ENCODE data around the gene UPP2. TPM values are rescaled to one million over a fixed set of nuclear protein-coding genes. Genes with fewer than 3 reads are reported as not detected.

UPP2 gene
- total RNA-seq: not detected

- H3K4me3 ChIP-seq: no peak within 1 kb of the TSS
- H3K9me3 ChIP-seq: no peaks in the 10 kb centered on the region
- H3K27ac ChIP-seq: no peak within 1 kb of the TSS
- 92% methylated on average over 3 of the region's 3 CpGs for WGBS
- H3K36me3 ChIP-seq: no peaks in the 10 kb centered on the region
- no peak for DNase-seq (ENCODE audit: low spot score in 2 of 2)
- H3K4me1 ChIP-seq: no peaks in the 10 kb centered on the region
- H3K27me3 ChIP-seq: no peaks in the 10 kb centered on the region
- TF ChIP-seq POLR2A (IDR thresholded peaks at IDR 0.05): no peak
Observed at GRCh38 chr2:158101384-158101926, at the start of gene UPP2. TSS of gene UPP2 (plus strand) at chr2:158101876. CDS start at chr2:158102064, 188 bp downstream.

DNA sequence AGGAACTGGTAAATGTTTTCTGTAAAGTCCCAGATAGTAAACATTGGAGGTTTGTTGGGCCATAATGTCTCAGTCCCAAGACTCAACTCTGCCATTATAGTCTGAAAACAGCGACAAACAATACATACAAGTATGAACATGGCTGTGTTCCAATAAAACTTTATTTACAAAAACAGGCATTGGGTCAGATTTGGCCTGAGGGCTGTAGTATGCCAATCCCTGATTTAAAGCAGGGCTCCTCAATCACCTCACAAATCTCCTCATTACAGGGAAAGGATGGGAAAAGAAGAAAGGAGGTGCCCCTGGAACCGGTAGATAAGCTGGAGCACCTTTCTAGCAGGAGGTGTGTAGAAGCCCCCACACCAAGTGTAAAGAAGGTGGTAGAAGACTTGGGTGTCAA, 48.9 kb upstream of the UPP2 start:
- Histone ChIP-seq H3K4me1 (no peaks in the 10 kb centered on the region), H3K4me3 (no peak overlapping the region), H3K9me3 (no peaks in the 10 kb centered on the region), H3K27me3 (no peaks in the 10 kb centered on the region), H3K27ac (no peak overlapping the region), H3K36me3 (no peaks in the 10 kb centered on the region)
- no peak for DNase-seq (ENCODE audit: low spot score in 2 of 2)
- TF ChIP-seq, protein P1, sequence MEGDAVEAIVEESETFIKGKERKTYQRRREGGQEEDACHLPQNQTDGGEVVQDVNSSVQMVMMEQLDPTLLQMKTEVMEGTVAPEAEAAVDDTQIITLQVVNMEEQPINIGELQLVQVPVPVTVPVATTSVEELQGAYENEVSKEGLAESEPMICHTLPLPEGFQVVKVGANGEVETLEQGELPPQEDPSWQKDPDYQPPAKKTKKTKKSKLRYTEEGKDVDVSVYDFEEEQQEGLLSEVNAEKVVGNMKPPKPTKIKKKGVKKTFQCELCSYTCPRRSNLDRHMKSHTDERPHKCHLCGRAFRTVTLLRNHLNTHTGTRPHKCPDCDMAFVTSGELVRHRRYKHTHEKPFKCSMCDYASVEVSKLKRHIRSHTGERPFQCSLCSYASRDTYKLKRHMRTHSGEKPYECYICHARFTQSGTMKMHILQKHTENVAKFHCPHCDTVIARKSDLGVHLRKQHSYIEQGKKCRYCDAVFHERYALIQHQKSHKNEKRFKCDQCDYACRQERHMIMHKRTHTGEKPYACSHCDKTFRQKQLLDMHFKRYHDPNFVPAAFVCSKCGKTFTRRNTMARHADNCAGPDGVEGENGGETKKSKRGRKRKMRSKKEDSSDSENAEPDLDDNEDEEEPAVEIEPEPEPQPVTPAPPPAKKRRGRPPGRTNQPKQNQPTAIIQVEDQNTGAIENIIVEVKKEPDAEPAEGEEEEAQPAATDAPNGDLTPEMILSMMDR (IDR thresholded peaks at IDR 0.05): no peak
- TF ChIP-seq POLR2A (IDR thresholded peaks at IDR 0.05) (no peak), POLR2AphosphoS5 (IDR thresholded peaks at IDR 0.05) (no peak), EP300 (IDR thresholded peaks at IDR 0.05) (no peak)
- 96% methylated on average over 2 of the region's 2 CpGs for whole genome bisulfite sequencing

DNA sequence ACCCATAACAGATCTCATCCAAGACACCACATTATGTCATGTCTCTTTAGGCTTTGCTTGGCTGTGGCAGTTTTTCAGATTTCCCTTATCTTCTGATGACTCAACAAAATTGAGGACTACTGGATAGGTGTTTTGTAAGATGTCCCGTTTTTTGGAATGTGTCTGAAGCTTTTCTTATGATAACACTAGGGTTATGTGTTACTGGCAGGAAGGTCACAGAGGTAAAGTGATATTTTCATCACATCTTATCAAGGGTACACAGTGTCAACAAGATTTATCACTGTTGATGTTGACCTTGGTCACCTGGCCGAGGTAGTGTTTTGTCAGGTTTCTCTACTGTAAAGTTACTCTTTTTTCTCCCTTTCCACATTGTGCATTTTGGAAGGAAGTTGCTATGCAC, 44.8 kb upstream of the UPP2 start:
- Histone ChIP-seq H3K9me3 (no peaks in the 10 kb centered on the region), H3K4me3 (no peak overlapping the region), H3K27ac (no peak overlapping the region), H3K27me3 (no peaks in the 10 kb centered on the region), H3K36me3 (no peaks in the 10 kb centered on the region), H3K4me1 (no peaks in the 10 kb centered on the region)
- DNase-seq (ENCODE audit: low spot score in 2 of 2): no peak
- 61% methylated on average over 2 of the region's 2 CpGs for WGBS
- no peak for TF ChIP-seq EP300 (IDR thresholded peaks at IDR 0.05)
- TF ChIP-seq POLR2AphosphoS5 (IDR thresholded peaks at IDR 0.05): no peak
- no peak for TF ChIP-seq POLR2A (IDR thresholded peaks at IDR 0.05)
- TF ChIP-seq, protein P1 (IDR thresholded peaks at IDR 0.05): no peak

GRCh38 chr2:158060160-158060834, 41.4 kb upstream of the UPP2 start:
- Histone ChIP-seq H3K36me3 (no peaks in the 10 kb centered on the region), H3K4me3 (no peak overlapping the region), H3K4me1 (no peaks in the 10 kb centered on the region), H3K9me3 (no peaks in the 10 kb centered on the region), H3K27ac (no peak overlapping the region), H3K27me3 (no peaks in the 10 kb centered on the region)
- WGBS: 78% methylated on average over 2 of the region's 2 CpGs
- no peak for TF ChIP-seq POLR2AphosphoS5 (IDR thresholded peaks at IDR 0.05)
- no peak for TF ChIP-seq POLR2A (IDR thresholded peaks at IDR 0.05)
- TF ChIP-seq, protein P1 (IDR thresholded peaks at IDR 0.05): no peak
- TF ChIP-seq EP300 (IDR thresholded peaks at IDR 0.05): no peak
- DNase-seq (ENCODE audit: low spot score in 2 of 2): no peak

DNA sequence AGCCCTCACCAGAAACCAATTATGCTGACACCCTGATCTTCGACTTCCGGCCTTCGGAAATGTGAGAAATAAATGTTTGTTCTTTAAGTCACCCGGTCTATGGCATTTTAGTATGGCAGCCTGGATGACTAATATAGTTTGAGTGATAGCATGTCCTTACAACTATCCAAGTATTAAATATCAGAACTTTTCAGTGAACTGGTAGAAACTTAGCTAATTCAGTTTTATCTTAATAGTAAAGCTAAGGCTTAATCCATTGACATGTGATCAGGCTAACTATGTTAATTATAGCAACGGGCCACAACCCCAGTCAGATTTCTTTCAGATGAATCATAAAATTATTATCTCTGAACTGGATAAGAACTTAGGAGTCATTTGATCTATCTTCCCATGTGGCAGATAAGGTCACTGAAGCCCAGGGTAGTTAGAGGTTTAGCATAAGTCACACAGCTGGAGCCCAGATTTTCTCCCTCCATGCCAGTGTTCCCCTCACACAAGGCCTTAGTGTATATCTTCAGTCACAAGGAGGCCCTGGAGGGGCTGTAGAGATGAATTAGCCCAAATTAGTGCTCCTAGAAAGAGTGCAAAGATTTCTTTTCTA, 40.7 kb upstream of the UPP2 start:
- Histone ChIP-seq H3K27me3 (no peaks in the 10 kb centered on the region), H3K4me1 (no peaks in the 10 kb centered on the region), H3K4me3 (no peak overlapping the region), H3K27ac (no peak overlapping the region), H3K9me3 (no peaks in the 10 kb centered on the region), H3K36me3 (no peaks in the 10 kb centered on the region)
- 66% methylated on average over 5 of the region's 5 CpGs for WGBS
- DNase-seq (ENCODE audit: low spot score in 2 of 2): no peak
- TF ChIP-seq, protein P1 (IDR thresholded peaks at IDR 0.05): no peak
- TF ChIP-seq EP300 (IDR thresholded peaks at IDR 0.05): no peak
- TF ChIP-seq POLR2A (IDR thresholded peaks at IDR 0.05): no peak
- no peak for TF ChIP-seq POLR2AphosphoS5 (IDR thresholded peaks at IDR 0.05)
